Fibroblast of pulmonary artery (primary cell): ENCODE measurements around the gene HLCS.

ENCODE experiments used
- DNase-seq: peaks from one replicate; pipeline ENCODE4 v3.0.0-alpha.2; 2010; ENCODE audit warnings: low read depth
- H3K4me3 ChIP-seq: replicated peaks from 2 replicates; pipeline ENCODE4 v1.5.1; 2011; ENCODE audit warnings: low read depth, mild to moderate bottlenecking, control low read depth, low read length, moderate library complexity
- TF ChIP-seq, protein P1 (sequence below): IDR thresholded peaks from 2 replicates; pipeline ENCODE4 v1.5.1; 2011; ENCODE audit warnings: mild to moderate bottlenecking, control low read depth, low read length, inconsistent platforms; ENCODE audit errors: missing control alignments

The HLCS gene

GRCh38 chr21:36915696-36916245, 50.7 kb downstream of the HLCS start:
- TF ChIP-seq, protein P1, sequence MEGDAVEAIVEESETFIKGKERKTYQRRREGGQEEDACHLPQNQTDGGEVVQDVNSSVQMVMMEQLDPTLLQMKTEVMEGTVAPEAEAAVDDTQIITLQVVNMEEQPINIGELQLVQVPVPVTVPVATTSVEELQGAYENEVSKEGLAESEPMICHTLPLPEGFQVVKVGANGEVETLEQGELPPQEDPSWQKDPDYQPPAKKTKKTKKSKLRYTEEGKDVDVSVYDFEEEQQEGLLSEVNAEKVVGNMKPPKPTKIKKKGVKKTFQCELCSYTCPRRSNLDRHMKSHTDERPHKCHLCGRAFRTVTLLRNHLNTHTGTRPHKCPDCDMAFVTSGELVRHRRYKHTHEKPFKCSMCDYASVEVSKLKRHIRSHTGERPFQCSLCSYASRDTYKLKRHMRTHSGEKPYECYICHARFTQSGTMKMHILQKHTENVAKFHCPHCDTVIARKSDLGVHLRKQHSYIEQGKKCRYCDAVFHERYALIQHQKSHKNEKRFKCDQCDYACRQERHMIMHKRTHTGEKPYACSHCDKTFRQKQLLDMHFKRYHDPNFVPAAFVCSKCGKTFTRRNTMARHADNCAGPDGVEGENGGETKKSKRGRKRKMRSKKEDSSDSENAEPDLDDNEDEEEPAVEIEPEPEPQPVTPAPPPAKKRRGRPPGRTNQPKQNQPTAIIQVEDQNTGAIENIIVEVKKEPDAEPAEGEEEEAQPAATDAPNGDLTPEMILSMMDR, result no peak
- no peak for DNase-seq
- H3K4me3 ChIP-seq, result no peak overlapping the region

DNA sequence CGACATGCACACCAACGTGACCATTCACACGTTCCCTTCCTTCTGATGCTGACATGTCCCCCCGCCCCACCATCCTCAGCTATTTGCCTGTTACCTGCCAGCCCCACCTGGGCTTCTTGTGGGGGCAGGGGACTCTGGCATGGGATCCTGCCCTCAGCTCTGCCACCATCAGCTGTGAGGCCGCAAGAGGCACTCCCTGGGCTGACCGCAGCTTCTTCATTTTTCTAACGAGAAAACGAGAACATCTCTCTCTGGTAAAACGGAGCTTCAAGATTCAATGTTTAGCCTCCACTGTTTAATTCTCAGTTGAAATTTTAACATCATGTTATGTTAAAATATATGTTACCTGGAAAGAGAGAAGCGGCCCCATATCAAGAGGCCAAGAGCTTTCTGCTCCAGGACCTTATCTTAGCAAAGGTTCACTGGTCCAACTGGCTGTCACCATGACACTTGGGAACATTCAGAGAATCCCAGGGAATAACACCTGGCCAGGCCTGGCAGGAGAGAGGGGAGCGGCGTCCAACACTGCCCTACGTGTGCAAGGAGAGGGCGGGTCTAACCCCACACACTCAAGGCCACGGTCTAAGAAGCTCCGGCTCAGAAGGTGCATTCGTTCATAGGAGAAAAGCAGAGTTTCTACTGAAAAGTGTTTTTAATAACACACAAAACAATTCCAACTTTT, 51.3 kb downstream of the HLCS start:
- no peak for DNase-seq
- TF ChIP-seq, protein P1, result no peak
- no peak overlapping the region for H3K4me3 ChIP-seq

GRCh38 chr21:36914244-36915013, 52.0 kb downstream of the HLCS start:
- DNase-seq, result no peak
- TF ChIP-seq, protein P1, result no peak
- H3K4me3 ChIP-seq, result no peak overlapping the region

GRCh38 chr21:36913247-36914169, 53.0 kb downstream of the HLCS start:
- no peak overlapping the region for H3K4me3 ChIP-seq
- DNase-seq, result no peak
- TF ChIP-seq, protein P1, result no peak

GRCh38 chr21:36910581-36911307, 55.7 kb downstream of the HLCS start:
- H3K4me3 ChIP-seq, result no peak overlapping the region
- TF ChIP-seq, protein P1, result no peak
- DNase-seq, result peak; percentile 76

- TF ChIP-seq, protein P1, result no peak
- peak; percentile 99 for DNase-seq
- no peak overlapping the region for H3K4me3 ChIP-seq
These were observed 56.4 kb downstream of the HLCS start for GRCh38 chr21:36909901-36910561.
